ENCODE data around the gene GSTM4. TPM values are rescaled to one million over a fixed set of nuclear protein-coding genes. Genes with fewer than 3 reads are reported as not detected.

The GSTM4 gene
- total RNA-seq, 1 donor from 2014 or later, result 10.7 TPM

GRCh38 chr1:109630081-109630897 is 25.6 kb upstream of the GSTM4 start:
- H3K4me3 ChIP-seq (ENCODE audit: low read depth, low read length), result no peak overlapping the region
- no peak for DNase-seq (ENCODE audit: low read depth)
- peak; percentile 10 for TF ChIP-seq CTCF (conservative IDR thresholded peaks at IDR 0.05; ENCODE audit: low read depth, low read length)

GRCh38 chr1:109630898-109631512 is 24.9 kb upstream of the GSTM4 start:
- no peak overlapping the region for H3K4me3 ChIP-seq (ENCODE audit: low read depth, low read length)
- no peak for DNase-seq (ENCODE audit: low read depth)
- TF ChIP-seq CTCF (conservative IDR thresholded peaks at IDR 0.05; ENCODE audit: low read depth, low read length), result no peak

- no peak for DNase-seq (ENCODE audit: low read depth)
- no peak overlapping the region for H3K4me3 ChIP-seq (ENCODE audit: low read depth, low read length)
- TF ChIP-seq CTCF (conservative IDR thresholded peaks at IDR 0.05; ENCODE audit: low read depth, low read length), result no peak
These were observed 24.1 kb upstream of the GSTM4 start for GRCh38 chr1:109631513-109632505.

- no peak for DNase-seq (ENCODE audit: low read depth)
- no peak overlapping the region for H3K4me3 ChIP-seq (ENCODE audit: low read depth, low read length)
- TF ChIP-seq CTCF (conservative IDR thresholded peaks at IDR 0.05; ENCODE audit: low read depth, low read length), result no peak
These were observed 23.1 kb upstream of the GSTM4 start for GRCh38 chr1:109632671-109633346.

- TF ChIP-seq CTCF (conservative IDR thresholded peaks at IDR 0.05; ENCODE audit: low read depth, low read length), result no peak
- H3K4me3 ChIP-seq (ENCODE audit: low read depth, low read length), result no peak overlapping the region
- no peak for DNase-seq (ENCODE audit: low read depth)
These were observed 21.6 kb upstream of the GSTM4 start for GRCh38 chr1:109634292-109634691.

Data from epithelial cell of proximal tubule (primary cell).